GDM1 (cell line): ENCODE results near the gene VMO1.

Experiments
- DNase-seq: peaks from one replicate; lab custom pipeline; 2025; lab: John Stamatoyannopoulos, UW

VMO1 gene

GRCh38 chr17:4764595-4764994, 21.6 kb downstream of the VMO1 start:
- peak; percentile 37 for DNase-seq

- no peak for DNase-seq
Observed at GRCh38 chr17:4759776-4760236, 26.4 kb downstream of the VMO1 start.

- DNase-seq = no peak
Observed at GRCh38 chr17:4753392-4753791, 32.8 kb downstream of the VMO1 start.

- no peak for DNase-seq
Observed at GRCh38 chr17:4751932-4752331, 34.2 kb downstream of the VMO1 start.

- DNase-seq = no peak
Observed at GRCh38 chr17:4750606-4751005, 35.6 kb downstream of the VMO1 start.

- DNase-seq = no peak
Observed at GRCh38 chr17:4748686-4749085, 37.5 kb downstream of the VMO1 start.

GRCh38 chr17:4747847-4748246, 38.3 kb downstream of the VMO1 start:
- peak; percentile 76 for DNase-seq

- DNase-seq = no peak
Observed at GRCh38 chr17:4744999-4745969, 40.9 kb downstream of the VMO1 start.

GRCh38 chr17:4743898-4744297, 42.3 kb downstream of the VMO1 start:
- DNase-seq = no peak

GRCh38 chr17:4743216-4743615, 42.9 kb downstream of the VMO1 start:
- DNase-seq = no peak

- no peak for DNase-seq
Observed at GRCh38 chr17:4742629-4743028, 43.5 kb downstream of the VMO1 start.

- no peak for DNase-seq
Observed at GRCh38 chr17:4742133-4742532, 44.0 kb downstream of the VMO1 start.

GRCh38 chr17:4741544-4741943, 44.6 kb downstream of the VMO1 start:
- DNase-seq = no peak

- no peak for DNase-seq
Observed at GRCh38 chr17:4740584-4740983, 45.6 kb downstream of the VMO1 start.

GRCh38 chr17:4740025-4740351, 46.2 kb downstream of the VMO1 start:
- no peak for DNase-seq

- DNase-seq = no peak
Observed at GRCh38 chr17:4739122-4740024, 46.8 kb downstream of the VMO1 start, which contains the start of the genes CXCL16 and ZMYND15. Gene CXCL16 (minus strand): TSS chr17:4739928. CDS start chr17:4739339, 589 bp downstream. Gene ZMYND15 (plus strand): TSS chr17:4739833. CDS start chr17:4740549, 716 bp downstream.

GRCh38 chr17:4738136-4739121, 47.7 kb downstream of the VMO1 start:
- no peak for DNase-seq

GRCh38 chr17:4735876-4736651, 50.1 kb downstream of the VMO1 start:
- DNase-seq = peak; percentile 42
